NCI-H82 (cell line): Measurements from ENCODE around the gene TDRD5.

Experiments
- DNase-seq: peaks from one replicate; lab custom pipeline; 2025; lab: John Stamatoyannopoulos, UW

The TDRD5 gene, protein sequence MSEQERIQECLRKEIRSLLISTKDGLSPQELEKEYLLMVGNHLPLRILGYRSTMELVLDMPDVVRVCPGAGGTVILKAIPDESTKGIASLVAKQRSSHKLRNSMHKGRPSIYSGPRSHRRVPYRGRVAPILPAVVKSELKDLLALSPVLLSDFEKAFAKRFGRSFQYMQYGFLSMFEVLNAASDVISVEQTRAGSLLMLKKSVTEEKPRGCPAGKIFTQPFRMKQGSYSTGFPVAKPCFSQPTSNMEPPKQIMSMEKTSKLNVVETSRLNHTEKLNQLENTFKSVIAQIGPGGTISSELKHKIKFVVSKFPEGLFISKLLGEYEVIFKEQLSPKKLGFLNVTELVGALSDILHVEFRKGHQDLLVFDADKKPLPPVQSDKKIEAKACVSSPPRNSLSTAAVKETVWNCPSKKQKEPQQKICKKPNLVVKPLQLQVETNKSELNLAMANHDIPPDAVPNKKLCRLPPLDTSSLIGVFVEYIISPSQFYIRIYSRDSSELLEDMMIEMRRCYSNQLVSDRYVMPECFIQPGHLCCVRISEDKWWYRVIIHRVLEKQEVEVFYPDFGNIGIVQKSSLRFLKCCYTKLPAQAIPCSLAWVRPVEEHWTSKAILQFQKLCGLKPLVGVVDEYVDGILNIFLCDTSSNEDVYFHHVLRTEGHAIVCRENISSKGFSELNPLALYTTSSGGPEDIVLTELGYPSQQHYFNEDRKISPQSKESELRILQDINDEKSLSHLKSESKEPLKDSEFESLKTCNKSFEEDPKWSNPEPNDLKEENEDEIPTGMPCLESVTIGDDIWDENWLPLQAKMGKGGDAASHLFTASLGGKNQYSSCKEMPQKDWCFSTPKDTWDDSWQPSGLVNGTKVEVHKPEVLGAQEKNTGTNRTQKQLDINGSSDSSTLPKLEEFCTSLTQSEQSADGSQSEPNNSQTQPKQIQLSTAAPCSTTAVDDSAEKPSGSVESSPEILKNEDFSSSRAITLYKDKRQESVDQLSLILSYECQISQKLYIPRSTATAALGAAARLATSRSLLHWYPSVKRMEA

DNA sequence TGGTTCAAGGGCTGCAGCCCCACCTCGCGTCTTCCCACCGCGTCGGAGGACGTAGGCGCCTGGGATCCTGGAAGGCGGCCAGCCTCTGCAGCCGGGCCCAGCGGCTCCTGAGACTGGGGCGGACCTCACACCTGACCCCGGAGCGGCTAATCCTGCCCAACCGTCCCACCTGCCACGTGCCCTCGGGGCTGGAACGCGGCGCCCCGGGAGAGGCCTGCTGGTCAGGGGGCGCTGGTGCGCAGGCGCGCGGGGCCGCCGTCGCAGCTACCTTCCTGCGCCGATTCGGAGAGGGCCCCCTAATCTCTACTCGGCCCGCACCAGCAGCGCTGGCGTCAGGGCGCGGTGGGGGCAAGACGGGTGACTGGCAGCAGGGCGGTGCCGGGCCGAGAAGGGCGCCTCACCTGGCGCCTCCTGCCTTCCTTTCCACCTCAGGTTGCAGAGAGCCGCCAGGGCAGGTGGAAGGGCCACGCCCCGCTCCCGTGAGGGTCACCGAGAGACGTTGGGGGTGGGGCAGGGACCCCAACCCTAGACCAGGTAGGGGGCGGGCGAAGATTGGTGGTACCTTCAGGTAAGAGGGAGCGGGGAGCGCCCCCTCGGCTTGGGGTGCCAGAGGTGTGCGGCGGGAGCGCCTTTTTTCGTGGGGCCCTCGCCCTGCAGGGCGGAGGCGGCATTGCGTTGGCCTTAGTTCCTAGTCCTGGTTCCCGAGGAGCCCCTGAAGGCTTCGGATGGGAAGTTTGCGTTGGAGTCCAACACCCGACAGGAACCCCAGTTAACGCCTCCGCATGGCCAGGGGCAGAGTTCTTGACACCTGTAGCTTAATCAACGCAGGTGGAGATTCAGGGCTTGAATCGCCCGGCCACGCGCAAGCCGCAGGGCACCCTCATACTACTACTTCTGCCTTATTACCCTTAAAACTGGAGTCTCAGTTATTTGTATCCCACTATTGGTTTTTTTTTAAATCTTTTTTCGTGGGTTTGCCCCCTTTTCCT, at the start of gene TDRD5:
Gene TDRD5 (plus strand): TSS at position 241 of the 989 bp plus-strand sequence. CDS start 784 bp downstream, outside the sequence.
- DNase-seq = no peak

DNA sequence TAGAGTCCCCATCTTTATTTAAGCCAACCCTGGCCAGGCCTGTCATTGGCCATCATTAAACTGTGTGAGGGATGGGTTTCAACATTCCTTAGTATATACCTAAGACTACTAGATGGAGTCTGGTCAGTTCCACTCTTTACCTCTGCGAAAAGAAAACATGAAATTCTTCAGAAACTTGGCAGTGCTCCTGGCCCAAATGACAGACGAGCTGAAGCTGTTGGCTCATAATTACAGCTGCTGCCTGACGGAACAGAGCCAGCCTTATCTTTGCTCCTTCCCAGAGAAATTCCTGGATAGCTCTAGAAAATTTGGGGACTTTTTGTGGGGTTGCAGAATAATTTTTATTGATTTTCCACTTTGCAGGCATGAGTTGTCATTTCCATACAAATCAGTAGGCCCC, 46.3 kb upstream of the TDRD5 start:
- no peak for DNase-seq

GRCh38 chr1:179547021-179547535, 44.6 kb upstream of the TDRD5 start:
- peak; percentile 11 for DNase-seq

GRCh38 chr1:179548666-179549367, 42.8 kb upstream of the TDRD5 start:
- no peak for DNase-seq

DNA sequence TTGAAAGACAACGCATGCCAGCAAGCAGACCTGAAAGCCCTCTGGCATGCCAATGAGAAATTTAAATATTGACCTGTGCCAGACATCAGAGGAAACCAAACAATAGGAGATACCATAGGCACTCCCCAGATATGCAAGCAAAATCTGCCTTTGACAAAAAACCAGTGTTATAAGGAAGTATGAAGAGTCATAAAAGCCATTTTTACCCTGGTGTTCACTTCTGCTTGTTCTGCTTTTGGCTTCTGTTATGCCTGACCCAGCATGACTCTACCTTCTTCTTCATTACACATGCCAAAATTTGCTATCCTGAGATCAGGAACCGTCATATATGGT, 42.3 kb upstream of the TDRD5 start:
- DNase-seq = no peak

- DNase-seq = no peak
Measured at GRCh38 chr1:179550746-179551682, 40.6 kb upstream of the TDRD5 start.

DNA sequence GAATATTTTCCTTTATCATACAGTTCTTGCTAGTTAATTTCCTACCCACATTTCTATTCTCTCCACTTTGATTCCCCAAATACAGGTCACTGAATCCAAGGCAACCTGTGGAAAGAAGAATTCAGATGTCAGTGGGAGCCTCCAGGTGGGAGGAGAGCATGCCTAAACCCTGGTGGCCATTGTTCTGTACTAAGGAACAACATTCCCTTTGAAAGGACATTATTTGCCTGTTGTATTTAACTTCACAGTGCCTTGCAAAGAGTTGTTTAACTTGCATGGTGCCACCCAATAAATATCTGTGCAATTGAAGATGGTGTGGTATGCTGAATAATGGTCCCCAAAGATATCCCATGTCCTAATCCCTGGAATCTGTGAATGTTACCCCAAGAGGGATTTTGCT, 37.2 kb upstream of the TDRD5 start:
- no peak for DNase-seq

GRCh38 chr1:179558078-179558477, 33.6 kb upstream of the TDRD5 start:
- DNase-seq = no peak

DNA sequence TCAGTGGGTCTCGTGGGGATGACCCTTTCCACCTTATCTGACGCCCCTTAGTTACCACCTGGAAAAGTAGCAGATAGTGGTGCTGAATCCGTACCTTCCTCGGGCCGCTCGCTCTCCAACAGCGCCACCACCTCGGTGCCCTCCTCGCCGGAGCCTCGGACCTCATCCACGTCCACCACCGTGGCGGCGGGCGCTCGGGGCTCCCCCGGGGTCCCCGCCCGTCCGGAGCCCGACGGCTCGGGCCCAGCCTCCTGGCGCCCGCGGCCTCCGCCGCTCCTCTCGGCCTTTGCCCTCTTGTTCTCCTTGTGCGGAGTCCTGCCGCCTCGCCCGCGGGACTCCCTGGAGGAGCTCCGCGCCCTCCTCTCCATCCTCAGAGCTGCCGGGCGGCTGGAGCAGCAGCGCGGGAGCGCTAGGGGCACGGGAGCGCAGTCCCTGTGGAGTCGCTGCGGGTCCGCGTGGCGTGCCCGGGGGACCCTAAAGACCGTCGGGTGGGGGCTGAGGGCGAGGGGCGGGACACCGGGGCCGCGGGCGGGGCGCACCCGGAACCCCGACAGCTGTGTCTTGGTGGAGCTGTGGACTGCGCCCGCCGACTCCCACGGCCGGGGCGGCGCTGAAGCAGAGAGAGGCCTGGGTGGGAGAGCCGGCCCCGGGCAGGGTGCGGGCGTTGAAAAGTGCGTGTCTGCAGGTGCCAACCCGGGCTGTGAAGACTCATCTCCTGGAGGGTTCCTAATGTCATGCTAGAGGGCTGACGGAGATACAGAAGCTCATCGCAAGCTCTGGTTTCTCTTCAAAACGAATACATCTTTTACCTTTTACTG, 15.9 kb upstream of the TDRD5 start, which contains the start of gene NPHS2:
Gene NPHS2 (minus strand): TSS at position 452 of the 818 bp plus-strand sequence. CDS start 84 bp downstream, at position 368.
- DNase-seq = peak; percentile 37

GRCh38 chr1:179576509-179576908, 15.1 kb upstream of the TDRD5 start:
- no peak for DNase-seq

DNA sequence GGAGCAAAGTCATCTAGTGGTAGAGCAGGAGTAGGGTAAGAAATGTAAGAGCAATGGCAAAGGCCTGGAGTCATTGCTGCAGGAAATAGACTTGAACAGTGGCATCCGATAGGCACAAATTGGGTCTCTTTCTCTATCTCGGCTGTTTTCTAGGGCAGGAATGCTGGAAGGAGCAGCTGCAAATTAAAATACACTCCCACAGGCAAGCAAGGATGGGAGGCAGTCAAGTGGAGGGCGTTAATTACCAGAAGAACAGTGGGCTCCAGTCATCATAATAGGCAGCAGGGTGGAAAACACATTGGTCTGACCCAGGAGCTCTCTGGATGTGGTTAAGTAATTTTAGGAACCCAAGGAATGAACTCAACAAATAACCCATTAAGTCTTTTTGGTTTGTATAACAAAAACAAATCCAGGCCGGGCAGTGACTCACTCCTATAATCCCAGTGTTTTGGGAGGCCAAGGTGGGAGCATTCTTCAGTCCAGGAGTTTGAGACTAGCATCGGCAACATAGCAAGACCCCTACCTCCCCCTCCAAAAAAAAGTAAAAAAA, 7.8 kb upstream of the TDRD5 start:
- no peak for DNase-seq

DNA sequence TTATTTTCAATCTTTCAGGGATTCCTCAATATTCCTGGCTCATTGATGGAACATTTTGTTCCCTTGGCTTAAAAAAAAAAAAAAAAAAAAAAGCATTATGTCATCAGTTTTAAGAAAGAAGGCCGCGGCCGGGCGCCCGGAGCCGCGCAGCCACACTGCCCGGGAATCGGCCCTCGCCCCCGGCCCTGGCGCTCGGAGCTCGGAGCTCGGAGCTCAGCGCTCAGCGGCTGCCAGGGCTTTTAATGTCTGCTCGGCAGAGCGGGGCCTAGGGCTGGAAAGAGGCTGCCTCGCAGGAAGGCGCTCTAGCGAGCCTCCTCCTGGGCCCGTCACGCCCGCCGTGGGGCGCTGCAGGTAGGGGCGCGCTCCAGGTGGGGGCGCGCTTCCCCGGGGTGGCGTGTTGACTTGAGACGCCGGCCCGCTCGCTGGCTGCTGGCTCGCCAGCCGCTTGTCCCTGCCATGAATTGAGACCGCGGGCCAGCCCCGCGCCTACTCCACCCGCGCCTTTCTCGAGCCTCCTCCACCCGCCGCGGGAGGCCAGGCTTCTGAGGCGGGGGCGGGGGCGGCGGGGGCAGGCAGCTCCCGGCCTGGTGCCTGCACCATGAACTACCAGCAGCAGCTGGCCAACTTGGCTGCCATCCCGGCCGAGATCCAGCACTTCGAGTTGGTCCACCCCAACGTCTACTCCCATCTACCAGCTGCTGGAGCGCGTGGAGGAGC, 5.4 kb upstream of the TDRD5 start:
- peak; percentile 49 for DNase-seq

DNA sequence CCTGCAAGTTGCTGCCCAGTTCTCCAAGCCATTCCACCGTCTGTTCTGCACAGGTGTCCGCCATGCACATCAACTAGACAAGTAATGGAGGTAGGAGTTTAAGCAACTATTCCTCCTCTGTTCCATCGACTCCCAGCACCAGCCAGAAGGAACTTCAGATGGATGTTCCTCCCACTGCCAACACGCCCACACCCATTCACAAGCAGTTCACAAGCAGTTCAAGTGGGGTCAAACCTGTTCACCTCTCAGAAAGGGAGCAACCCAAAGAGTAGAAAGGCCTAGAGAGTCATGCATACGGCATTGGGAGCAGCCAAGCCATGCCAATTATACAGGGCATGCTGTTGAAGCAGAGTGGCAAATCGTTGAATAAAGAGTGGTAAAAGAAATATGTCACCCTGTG, 4.3 kb upstream of the TDRD5 start:
- DNase-seq = no peak

GRCh38 chr1:179588425-179589024, 3.1 kb upstream of the TDRD5 start:
- DNase-seq = no peak

DNA sequence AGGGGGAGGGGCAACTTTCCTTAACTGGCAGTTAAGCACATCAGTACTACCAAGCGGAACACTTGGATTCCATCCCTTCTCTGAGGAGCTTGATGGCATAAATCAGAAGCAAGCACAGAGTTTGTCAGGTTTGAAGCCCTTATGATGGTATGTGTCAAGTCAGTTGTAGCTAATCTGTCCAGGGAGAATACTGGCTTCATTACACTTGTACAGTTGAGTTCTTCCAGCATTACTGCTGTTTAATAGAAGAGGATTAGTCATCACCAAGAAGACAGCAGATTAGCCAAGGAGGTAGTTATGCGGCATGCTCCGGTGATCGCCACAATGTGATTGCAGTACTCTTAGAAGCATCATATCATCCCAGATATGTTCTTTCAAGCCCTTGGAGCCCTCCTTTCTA, 2.1 kb upstream of the TDRD5 start:
- DNase-seq = peak; percentile 36

- no peak for DNase-seq
Measured at GRCh38 chr1:179590671-179591070, 961 bp upstream of the TDRD5 start.

- no peak for DNase-seq
Measured at GRCh38 chr1:179591253-179591591, 410 bp upstream of the TDRD5 start.
